Colonic mucosa (tissue), 4 donors: ENCODE measurements around the gene BST1. TPM values are rescaled to one million over a fixed set of nuclear protein-coding genes. Genes with fewer than 3 reads are reported as not detected.
A peak's percentile ranks its signal among the peaks of the same experiment; 100 is the strongest.

ENCODE experiments used
- DNase-seq: peaks from one replicate; pipeline ENCODE4 v3.0.0-alpha.2; 2020
- H3K27ac ChIP-seq: fragments of 200-600 bp; one replicate; pipeline ENCODE4 v1.8.0; 2021
- H3K27me3 ChIP-seq: fragments of 200-600 bp; one replicate; pipeline ENCODE4 v1.8.0; 2021
- H3K36me3 ChIP-seq: fragments of 200-600 bp; one replicate; pipeline ENCODE4 v1.8.0; 2021
- H3K4me1 ChIP-seq: fragments of 200-600 bp; one replicate; pipeline ENCODE4 v1.8.0; 2021; ENCODE audit warnings: mild to moderate bottlenecking
- H3K4me3 ChIP-seq: fragments of 200-600 bp; one replicate; pipeline ENCODE4 v1.8.0; 2021
- H3K9ac ChIP-seq, 2 donors: one replicate each; pipeline ENCODE4 v1.7.0; 2013; ENCODE audit warnings: control low read depth in 2 of 2, low read depth in 2 of 2, low read length in 2 of 2
- H3K9me3 ChIP-seq: fragments of 200-600 bp; one replicate; pipeline ENCODE4 v1.8.0; 2021
- intact Hi-C: fragments of 100-400 bp; cut with DNase I; formaldehyde crosslinking; loops from one replicate; pipeline ENCODE4 v1.14.1; 2022
- total RNA-seq, 2 donors: library from RNA; stranded (reverse); fragmentation: NEBNext Ultra II Directional in 1 of 2; extraction: Animal tissue kit (Norgen Biotek cat#: 25700) in 1 of 2; gene quantifications; one replicate each; pipeline ENCODE4 v1.2.1, GENCODE V29; 2021
- TF ChIP-seq, protein P1 (sequence below): fragments of 200-600 bp; IDR thresholded peaks from one replicate; pipeline ENCODE4 v1.8.0; 2022; ENCODE audit warnings: antibody characterized with exemption, mild to moderate bottlenecking
- donor health status: healthy.
- donor health status: DM: no; HTN: no; CAD: no.
- donor health status: DM: no; HTN: no; CAD: no.

The BST1 gene, protein sequence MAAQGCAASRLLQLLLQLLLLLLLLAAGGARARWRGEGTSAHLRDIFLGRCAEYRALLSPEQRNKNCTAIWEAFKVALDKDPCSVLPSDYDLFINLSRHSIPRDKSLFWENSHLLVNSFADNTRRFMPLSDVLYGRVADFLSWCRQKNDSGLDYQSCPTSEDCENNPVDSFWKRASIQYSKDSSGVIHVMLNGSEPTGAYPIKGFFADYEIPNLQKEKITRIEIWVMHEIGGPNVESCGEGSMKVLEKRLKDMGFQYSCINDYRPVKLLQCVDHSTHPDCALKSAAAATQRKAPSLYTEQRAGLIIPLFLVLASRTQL
- 10 to 100 TPM in 1 of 2 donors, 1 to 10 TPM in 1; 9.2 to 12.4 TPM for total RNA-seq

DNA sequence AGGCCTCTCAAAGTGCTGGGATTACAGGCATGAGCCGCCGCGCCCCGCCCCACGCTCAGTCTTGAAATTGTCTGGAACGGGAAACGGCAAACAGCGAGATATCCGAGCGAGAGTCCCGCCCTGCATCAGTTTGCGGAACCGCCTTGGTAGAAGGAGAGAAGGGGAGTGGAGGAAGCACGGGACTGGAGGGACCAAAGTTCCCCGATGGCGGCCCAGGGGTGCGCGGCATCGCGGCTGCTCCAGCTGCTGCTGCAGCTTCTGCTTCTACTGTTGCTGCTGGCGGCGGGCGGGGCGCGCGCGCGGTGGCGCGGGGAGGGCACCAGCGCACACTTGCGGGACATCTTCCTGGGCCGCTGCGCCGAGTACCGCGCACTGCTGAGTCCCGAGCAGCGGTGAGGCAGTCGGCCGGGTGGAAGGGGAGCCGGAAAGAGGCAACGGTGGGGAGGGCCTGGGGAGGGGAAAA lies at the start of gene BST1:
Gene BST1 (plus strand): TSS at position 125 of the 463 bp plus-strand sequence. CDS start 80 bp downstream, at position 205.
- intact Hi-C loops, result no loop called here
- Histone ChIP-seq H3K36me3 (no peaks in the 10 kb centered on the region), H3K4me3 (peak within 1 kb of the TSS; percentile 39), H3K27me3 (no peaks in the 10 kb centered on the region), H3K4me1 (peaks cover 4% of the 10 kb centered on the region), H3K27ac (peak within 1 kb of the TSS; percentile 27), H3K9me3 (no peaks in the 10 kb centered on the region), H3K9ac (peak within 1 kb of the TSS; percentile 48 to 58)
- DNase-seq, result peak; percentile 89
- TF ChIP-seq, protein P1, sequence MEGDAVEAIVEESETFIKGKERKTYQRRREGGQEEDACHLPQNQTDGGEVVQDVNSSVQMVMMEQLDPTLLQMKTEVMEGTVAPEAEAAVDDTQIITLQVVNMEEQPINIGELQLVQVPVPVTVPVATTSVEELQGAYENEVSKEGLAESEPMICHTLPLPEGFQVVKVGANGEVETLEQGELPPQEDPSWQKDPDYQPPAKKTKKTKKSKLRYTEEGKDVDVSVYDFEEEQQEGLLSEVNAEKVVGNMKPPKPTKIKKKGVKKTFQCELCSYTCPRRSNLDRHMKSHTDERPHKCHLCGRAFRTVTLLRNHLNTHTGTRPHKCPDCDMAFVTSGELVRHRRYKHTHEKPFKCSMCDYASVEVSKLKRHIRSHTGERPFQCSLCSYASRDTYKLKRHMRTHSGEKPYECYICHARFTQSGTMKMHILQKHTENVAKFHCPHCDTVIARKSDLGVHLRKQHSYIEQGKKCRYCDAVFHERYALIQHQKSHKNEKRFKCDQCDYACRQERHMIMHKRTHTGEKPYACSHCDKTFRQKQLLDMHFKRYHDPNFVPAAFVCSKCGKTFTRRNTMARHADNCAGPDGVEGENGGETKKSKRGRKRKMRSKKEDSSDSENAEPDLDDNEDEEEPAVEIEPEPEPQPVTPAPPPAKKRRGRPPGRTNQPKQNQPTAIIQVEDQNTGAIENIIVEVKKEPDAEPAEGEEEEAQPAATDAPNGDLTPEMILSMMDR, result no peak

DNA sequence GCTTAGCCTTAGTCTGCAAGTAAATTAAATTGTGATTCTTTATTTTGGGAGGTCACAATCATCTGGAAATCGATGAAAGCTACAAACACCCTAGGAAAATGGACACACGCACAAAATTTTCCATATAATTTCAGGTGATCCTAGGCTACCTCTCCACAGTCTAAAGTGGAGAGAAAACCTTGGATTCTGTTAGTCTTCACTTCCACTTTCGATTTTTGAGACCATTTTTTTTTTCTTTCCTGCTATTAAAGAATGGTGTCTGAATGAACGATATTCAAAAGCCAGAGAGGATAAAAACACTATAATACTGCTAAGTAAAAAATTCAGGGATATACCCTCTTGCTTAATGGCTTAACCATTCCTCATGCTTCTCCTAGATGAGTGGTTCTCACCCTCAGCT lies 49.4 kb upstream of the BST1 start:
- peak overlapping the region; percentile 93 for H3K27ac ChIP-seq
- no peaks in the 10 kb centered on the region for H3K36me3 ChIP-seq
- intact Hi-C loops, result no loop called here
- H3K4me3 ChIP-seq, result peak overlapping the region; percentile 65
- H3K27me3 ChIP-seq, result no peaks in the 10 kb centered on the region
- TF ChIP-seq, protein P1, result no peak
- no peak for DNase-seq
- H3K9me3 ChIP-seq, result no peaks in the 10 kb centered on the region
- H3K9ac ChIP-seq, result peak overlapping the region; percentile 28 to 97
- peaks cover 12% of the 10 kb centered on the region for H3K4me1 ChIP-seq

DNA sequence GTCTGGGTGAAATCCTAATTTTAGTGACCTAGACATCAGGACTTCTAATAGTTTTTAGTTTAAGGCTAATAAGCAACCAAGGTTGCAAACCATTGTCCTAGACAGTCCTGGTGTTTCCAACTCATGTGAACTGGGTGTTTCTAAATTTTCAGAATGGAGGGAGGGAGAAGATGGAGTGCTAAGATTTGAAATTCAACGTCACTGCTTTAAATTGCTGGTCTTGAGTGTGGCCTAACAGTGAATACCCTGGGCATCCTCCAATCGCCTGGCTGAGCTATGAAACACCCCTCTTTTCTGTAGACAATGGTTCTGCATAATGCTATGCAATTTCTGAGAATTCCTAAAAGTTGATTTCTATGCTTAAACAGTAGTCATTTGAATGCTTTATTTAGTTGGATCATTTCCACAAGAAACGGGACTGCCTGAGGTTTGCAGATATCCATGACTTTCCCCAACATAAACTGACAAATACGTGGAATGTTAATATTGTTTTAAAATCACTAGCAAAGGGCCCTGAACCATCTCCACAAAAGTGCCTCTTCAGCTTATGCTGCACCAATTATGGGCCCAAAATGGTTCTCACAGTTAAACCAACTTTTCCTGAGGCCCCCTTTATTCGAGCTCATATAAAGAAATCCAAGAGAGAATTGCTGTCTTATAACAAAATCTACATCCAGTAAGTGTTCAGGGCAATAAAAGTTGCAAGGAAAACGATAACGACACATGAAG lies 48.8 kb upstream of the BST1 start:
- TF ChIP-seq, protein P1, result no peak
- peak; percentile 50 for DNase-seq

DNA sequence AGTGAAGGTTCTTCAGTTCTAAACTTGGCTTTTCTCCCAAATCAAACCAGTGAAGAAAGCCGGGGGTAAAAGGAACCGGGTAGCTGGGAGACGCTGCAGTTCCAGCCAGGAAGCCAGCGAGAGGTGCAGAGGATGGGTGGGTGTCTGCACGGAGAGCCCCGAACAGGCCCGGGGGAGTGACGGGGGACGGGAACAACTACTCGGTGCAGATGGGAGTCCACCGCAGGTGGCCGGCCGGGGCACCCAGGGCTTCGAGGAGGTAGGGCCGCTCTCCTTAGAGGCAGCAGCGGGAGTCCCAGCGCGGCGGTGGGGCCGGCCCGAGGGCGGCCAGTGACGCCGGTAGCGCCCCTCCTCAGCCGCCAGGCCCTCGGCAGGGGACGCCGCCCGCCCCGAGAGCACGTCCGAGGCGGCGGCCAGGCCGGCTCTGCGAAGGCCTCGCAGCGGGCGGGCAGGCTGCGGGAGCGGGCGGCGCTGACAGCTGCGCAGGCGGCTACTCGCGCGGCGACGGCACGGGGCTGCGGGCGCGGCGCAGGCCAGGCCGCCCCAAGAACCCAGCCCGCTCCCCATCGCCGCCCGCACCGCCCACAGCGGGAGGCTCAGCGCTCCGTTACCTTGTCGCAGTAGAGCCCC lies 48.2 kb upstream of the BST1 start:
- DNase-seq, result peak; percentile 66
- Histone ChIP-seq H3K9ac (peak overlapping the region; percentile 97 to 98), H3K4me3 (peak overlapping the region; percentile 65), H3K9me3 (no peaks in the 10 kb centered on the region), H3K27me3 (no peaks in the 10 kb centered on the region), H3K4me1 (peaks cover 12% of the 10 kb centered on the region), H3K36me3 (no peaks in the 10 kb centered on the region), H3K27ac (peak overlapping the region; percentile 93)
- TF ChIP-seq, protein P1, result no peak
- intact Hi-C loops, result no loop called here

More for the DNA sequence above, 48.8 kb upstream of the BST1 start:
- intact Hi-C loops, result no loop called here
- H3K36me3 ChIP-seq, result no peaks in the 10 kb centered on the region
- H3K4me3 ChIP-seq, result peak overlapping the region; percentile 65
- peaks cover 12% of the 10 kb centered on the region for H3K4me1 ChIP-seq
- no peaks in the 10 kb centered on the region for H3K27me3 ChIP-seq
- no peaks in the 10 kb centered on the region for H3K9me3 ChIP-seq
- peak overlapping the region; percentile 97 to 98 for H3K9ac ChIP-seq
- H3K27ac ChIP-seq, result peak overlapping the region; percentile 93
